HepG2 (cell line): ENCODE measurements around the gene PARVB. TPM values are rescaled to one million over a fixed set of nuclear protein-coding genes. Genes with fewer than 3 reads are reported as not detected.

Source experiments
- ATAC-seq: fragments of 200-7000 bp; cut with Tn5 transposase; 3 replicates; pipeline ENCODE4 v1.9.1; 2020; ENCODE audit warnings: mild to moderate bottlenecking, moderate library complexity
- BruUV-seq: library from RNA; stranded (reverse); fragments of 400-500 nt; replicated peaks from 2 replicates; lab custom pipeline; 2021; lab: Mats Ljungman, UMichigan
- CTCF ChIA-PET: fragments of 300-600 bp; formaldehyde crosslinking; extraction: SDS; loops from one replicate; lab custom pipeline; 2021; ENCODE audit warnings: low total read pairs, inconsistent platforms, low intra/inter-chr PET ratio; lab: Yijun Ruan, JAX
- POLR2A ChIA-PET: fragments of 350-600 bp; sonication (Branson Sonifier 250); formaldehyde crosslinking; loops from one replicate; lab custom pipeline; 2020; ENCODE audit warnings: antibody characterized with exemption, inconsistent platforms; lab: Yijun Ruan, JAX
- DNase-seq: peaks from one replicate; pipeline ENCODE4 v3.0.0-alpha.2; 2015; ENCODE audit warnings: low spot score
- FAIRE-seq: peaks from 3 replicates; lab custom pipeline; 2011; peaks lifted over from hg19 to GRCh38; lab: Jason Lieb, UNC
- H2AFZ ChIP-seq: one replicate; pipeline ENCODE4 v1.6.1; 2011; ENCODE audit warnings: low read length, inconsistent platforms
- H3K27ac ChIP-seq: fragments of 300-600 bp; 3 replicates; pipeline ENCODE4 v1.8.0; 2011; ENCODE audit warnings: mixed run types, mild to moderate bottlenecking, mixed read lengths, low read length, inconsistent platforms; ENCODE audit not compliant: insufficient read depth; ENCODE audit errors: extremely low read length
- H3K27me3 ChIP-seq, 2 experiments: fragments of 200-600 bp in 1 of 2; 2 replicates in 1 of 2; 3 replicates in 1 of 2; pipeline versions ENCODE4 v1.6.0 to v1.8.0; 2011; ENCODE audit warnings: low read length in 2 of 2, mild to moderate bottlenecking in 2 of 2, moderate library complexity in 2 of 2, inconsistent platforms in 1 of 2; ENCODE audit not compliant: insufficient read depth in 2 of 2, control insufficient read depth in 1 of 2
- H3K36me3 ChIP-seq, 2 experiments: fragments of 200-600 bp in 1 of 2; replicated peaks in 1 of 2; 2 replicates in 1 of 2; 3 replicates in 1 of 2; pipeline versions ENCODE4 v1.5.1 to v1.8.0; 2011; ENCODE audit warnings: low read length in 2 of 2, inconsistent platforms in 1 of 2; ENCODE audit not compliant: insufficient read depth in 2 of 2, control insufficient read depth in 1 of 2
- H3K4me1 ChIP-seq: 2 replicates; pipeline ENCODE4 v1.5.1; 2012; ENCODE audit warnings: low read length, inconsistent platforms; ENCODE audit not compliant: insufficient read depth
- H3K4me2 ChIP-seq: 2 replicates; pipeline ENCODE4 v1.6.0; 2011; ENCODE audit warnings: low read depth, low read length, inconsistent platforms
- H3K4me3 ChIP-seq, 3 experiments: fragments of 200-600 bp in 1 of 3; sonication (generic), shearing (Covaris generic) in 1 of 3; replicated peaks in 1 of 3; 2 replicates each; pipeline ENCODE4 v1.5.1; 2011 to 2016; ENCODE audit warnings: low read length in 3 of 3, inconsistent platforms in 2 of 3, low read depth in 2 of 3, mild to moderate bottlenecking in 2 of 3, control low read depth in 1 of 3, mixed read lengths in 1 of 3; ENCODE audit not compliant: insufficient read depth in 1 of 3
- H3K79me2 ChIP-seq: one replicate; pipeline ENCODE4 v1.6.1; 2011; ENCODE audit warnings: low read length, inconsistent platforms; ENCODE audit not compliant: insufficient read depth
- H3K9ac ChIP-seq: 2 replicates; pipeline ENCODE4 v1.6.0; 2011; ENCODE audit warnings: mild to moderate bottlenecking, low read depth, low read length, inconsistent platforms; ENCODE audit not compliant: insufficient read depth
- H3K9me3 ChIP-seq: 2 replicates; pipeline ENCODE4 v1.5.1; 2012; ENCODE audit warnings: mild to moderate bottlenecking, low read length
- H4K20me1 ChIP-seq: 2 replicates; pipeline ENCODE4 v1.6.0; 2011; ENCODE audit warnings: inconsistent platforms, mild to moderate bottlenecking, low read length, moderate library complexity; ENCODE audit not compliant: insufficient read depth
- ADNP ChIP-seq: sonication (generic); formaldehyde crosslinking; IDR thresholded peaks from 2 replicates; pipeline ENCODE4 v1.4.0; 2020; ENCODE audit warnings: missing genetic modification reagents
- ETV5 ChIP-seq: IDR thresholded peaks from 2 replicates; pipeline ENCODE4 v1.6.1; 2018; ENCODE audit warnings: missing biosample characterization, missing genetic modification reagents, inconsistent platforms, borderline replicate concordance
- HES4 ChIP-seq: sonication (generic); formaldehyde crosslinking; IDR thresholded peaks from 2 replicates; pipeline ENCODE4 v1.9.0; 2021; ENCODE audit warnings: mild to moderate bottlenecking, missing genetic modification reagents, borderline replicate concordance
- MBD4 ChIP-seq: IDR thresholded peaks from 2 replicates; pipeline ENCODE4 v1.6.1; 2012; ENCODE audit warnings: low read length, inconsistent platforms, borderline replicate concordance
- MBNL3 ChIP-seq: fragments of 250-450 bp; sonication (Bioruptor Pico); conservative IDR thresholded peaks from 2 replicates; pipeline ENCODE4 v1.8.0; 2022; ENCODE audit warnings: mild to moderate bottlenecking, inconsistent platforms
- NFRKB ChIP-seq: fragments of 450-650 bp; IDR thresholded peaks from 2 replicates; pipeline ENCODE4 v1.6.1; 2017
- NR2F2 ChIP-seq: IDR thresholded peaks from 2 replicates; pipeline ENCODE4 v1.6.1; 2012; ENCODE audit warnings: low read depth, inconsistent platforms, borderline replicate concordance
- RELA ChIP-seq: sonication (generic); formaldehyde crosslinking; IDR thresholded peaks from 2 replicates; pipeline ENCODE4 v1.4.0; 2020; ENCODE audit warnings: missing genetic modification reagents
- TBX2 ChIP-seq: sonication (generic); formaldehyde crosslinking; IDR thresholded peaks from 2 replicates; pipeline ENCODE4 v1.5.0; 2020; ENCODE audit warnings: missing genetic modification reagents, mild to moderate bottlenecking, borderline replicate concordance
- TGIF2 ChIP-seq: IDR thresholded peaks from 2 replicates; pipeline ENCODE4 v1.6.1; 2016; ENCODE audit warnings: control low read depth, missing compliant biosample characterization
- ZFP82 ChIP-seq: sonication (generic); formaldehyde crosslinking; IDR thresholded peaks from 2 replicates; pipeline ENCODE4 v1.5.1; 2020; ENCODE audit warnings: mild to moderate bottlenecking, missing genetic modification reagents, borderline replicate concordance
- ZNF251 ChIP-seq: sonication (generic); formaldehyde crosslinking; IDR thresholded peaks from 2 replicates; pipeline ENCODE4 v1.9.0; 2021; ENCODE audit warnings: mild to moderate bottlenecking, missing genetic modification reagents
- ZNF431 ChIP-seq: sonication (generic); formaldehyde crosslinking; IDR thresholded peaks from 2 replicates; pipeline ENCODE4 v1.9.0; 2022; ENCODE audit warnings: missing genetic modification reagents, low read depth, mild to moderate bottlenecking, borderline replicate concordance
- ZNF598 ChIP-seq: sonication (generic); formaldehyde crosslinking; IDR thresholded peaks from 2 replicates; pipeline ENCODE4 v1.5.1; 2020; ENCODE audit warnings: mild to moderate bottlenecking, missing genetic modification reagents, borderline replicate concordance
- ZNF883 ChIP-seq: sonication (generic); formaldehyde crosslinking; IDR thresholded peaks from 2 replicates; pipeline ENCODE4 v1.5.1; 2020; ENCODE audit warnings: mild to moderate bottlenecking, missing genetic modification reagents; ENCODE audit errors: not compliant biosample characterization
- WGBS: methylation state at CpG from one replicate; pipeline ENCODE4 v1.1.6; 2017; ENCODE audit warnings: low lambda C conversion rate; 5-methylcytosine and 5-hydroxymethylcytosine counted together
- in situ Hi-C: cut with HindIII; loops from 2 replicates; pipeline ENCODE4 v1.10.0; 2017; ENCODE audit warnings: low pct_unique_long_range_greater_than_20kb; ENCODE audit not compliant: extremely low pct_ligation_motif_present
- intact Hi-C: fragments of 100-400 bp; cut with micrococcal nuclease; formaldehyde crosslinking; loops from one replicate; pipeline ENCODE4 v1.10.0; 2022; ENCODE audit not compliant: unreplicated experiment
- polyA plus RNA-seq, 8 experiments: library from polyadenylated mRNA; depleted of rRNA in 3 of 8; stranded (reverse) in 7 of 8; unstranded in 1 of 8; fragments of >200 nt; fragmentation: Illumina TruSeq in 4 of 8; extraction: Trizol in 4 of 8; gene quantifications; 2 replicates each; pipeline versions ENCODE4 v1.2.1 to v1.2.3, GENCODE V29; 2011 to 2016; ENCODE audit warnings: low read depth in 4 of 8, missing spikeins in 1 of 8, mixed read lengths in 1 of 8; ENCODE audit not compliant: insufficient read depth in 1 of 8
- total RNA-seq, 5 experiments: library from RNA; depleted of rRNA; stranded (reverse); fragments of >200 nt; fragmentation: Illumina TruSeq; extraction: Trizol; gene quantifications; 2 replicates each; pipeline ENCODE4 v1.2.3, GENCODE V29; 2016; ENCODE audit warnings: low read depth in 1 of 5

Gene PARVB
- total and polyA plus RNA-seq, 2 of the 13 experiments (the other 11 are each of a cell fraction or from before 2014, with no cell fraction given) = 0.11 to 0.15 TPM

DNA sequence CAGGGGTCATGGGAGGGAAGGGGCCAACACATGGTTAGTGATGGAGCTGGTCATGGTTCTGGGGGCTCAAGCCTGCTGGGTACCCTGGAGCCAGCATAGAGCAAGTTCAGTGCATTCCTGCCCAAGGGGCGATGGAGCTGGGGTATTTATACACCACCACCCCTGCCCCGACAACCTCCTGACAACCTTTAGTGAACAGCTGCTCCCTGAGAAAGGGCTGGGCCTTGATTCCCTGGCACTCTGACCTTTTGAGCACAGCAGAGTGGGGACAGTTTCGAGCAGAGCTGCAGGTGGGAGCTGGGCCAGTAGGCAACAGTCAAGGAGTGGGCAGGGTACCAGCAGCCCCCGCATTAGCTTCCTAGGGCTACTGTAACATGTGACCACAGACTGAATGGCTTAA lies 162.6 kb downstream of the PARVB start:
- FAIRE-seq (no peak), ATAC-seq (no peak), DNase-seq (no peak)
- Histone ChIP-seq H3K4me2 (no peak overlapping the region), H3K36me3 (no peaks in the 10 kb centered on the region), H3K9me3 (no peaks in the 10 kb centered on the region), H3K4me3 (no peak overlapping the region), H4K20me1 (no peaks in the 10 kb centered on the region), H3K27ac (no peak overlapping the region), H3K27me3 (peaks cover 4 to 39% of the 10 kb centered on the region in 2 experiments; a peak in 3 of 5 replicates), H2AFZ (no peak overlapping the region), H3K79me2 (no peaks in the 10 kb centered on the region), H3K4me1 (no peaks in the 10 kb centered on the region), H3K9ac (no peak overlapping the region)
- no TSS peak for BruUV-seq
- POLR2A ChIA-PET = no interaction called here
- no CpG with 5 or more reads among the region's 4 CpGs for WGBS
- TF ChIP-seq ETV5 (CRISPR knock-in tag) = no peak
- TF ChIP-seq ZNF431 (CRISPR knock-in tag) = no peak
- TF ChIP-seq TBX2 (CRISPR knock-in tag) = no peak
- TF ChIP-seq ZNF883 = no peak
- TF ChIP-seq TGIF2 = no peak
- TF ChIP-seq ZNF598 (CRISPR knock-in tag) = no peak
- TF ChIP-seq HES4 (CRISPR knock-in tag) = no peak
- no peak for TF ChIP-seq MBNL3
- no peak for TF ChIP-seq NR2F2
- no peak for TF ChIP-seq NFRKB
- intact Hi-C loops = no loop called here
- CTCF ChIA-PET = no interaction called here
- in situ Hi-C loops = no loop called here

DNA sequence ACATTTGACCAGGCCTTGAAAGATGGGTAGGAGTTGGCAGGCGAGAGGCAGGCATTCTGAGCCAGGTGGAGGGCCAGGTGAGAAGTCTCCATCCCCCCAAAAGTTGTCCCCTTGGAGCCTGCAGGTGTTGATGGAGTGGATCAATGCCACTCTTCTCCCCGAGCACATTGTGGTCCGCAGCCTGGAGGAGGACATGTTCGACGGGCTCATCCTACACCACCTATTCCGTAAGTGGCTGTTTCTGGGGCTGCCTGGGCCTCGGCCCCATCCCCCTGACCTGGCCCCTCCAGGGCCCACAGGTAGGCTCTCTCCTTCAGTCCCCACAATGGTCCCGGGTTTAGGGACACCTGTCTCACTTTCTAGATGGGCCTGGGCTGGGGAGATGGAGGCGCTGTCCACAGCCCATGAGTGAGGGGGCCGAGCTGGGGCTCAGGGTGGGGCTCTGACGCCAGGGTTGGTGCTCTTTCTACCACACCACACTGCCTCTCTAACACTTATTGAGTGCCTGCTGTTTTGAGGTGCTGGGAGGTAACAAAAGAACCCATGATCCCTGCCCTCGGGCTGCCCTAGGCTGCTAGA lies 163.6 kb downstream of the PARVB start:
- Histone ChIP-seq H3K36me3 (no peaks in the 10 kb centered on the region), H3K9me3 (no peaks in the 10 kb centered on the region), H3K4me3 (no peak overlapping the region), H3K79me2 (no peaks in the 10 kb centered on the region), H3K4me2 (no peak overlapping the region), H2AFZ (no peak overlapping the region), H4K20me1 (no peaks in the 10 kb centered on the region), H3K27ac (no peak overlapping the region), H3K27me3 (peaks cover 1 to 29% of the 10 kb centered on the region in 2 experiments; a peak in 4 of 5 replicates), H3K4me1 (no peaks in the 10 kb centered on the region), H3K9ac (no peak overlapping the region)
- in situ Hi-C loops = no loop called here
- POLR2A ChIA-PET = no interaction called here
- no peak for DNase-seq
- BruUV-seq = no TSS peak
- ATAC-seq = no peak
- intact Hi-C loops = no loop called here
- FAIRE-seq = no peak
- 4% methylated on average over 5 of the region's 12 CpGs for WGBS
- CTCF ChIA-PET = no interaction called here
- no peak for TF ChIP-seq MBD4
- no peak for TF ChIP-seq ZFP82 (CRISPR knock-in tag)
- TF ChIP-seq RELA = no peak
- TF ChIP-seq ADNP = no peak
- TF ChIP-seq ZNF251 (CRISPR knock-in tag) = no peak
